ENCODE results near the gene DDR2.
"Not testable (repeated sequence)": the region's sequence is repeated elsewhere in the genome, so short reads cannot be mapped to it uniquely, and the experiment has no call there.

The DDR2 gene

DNA sequence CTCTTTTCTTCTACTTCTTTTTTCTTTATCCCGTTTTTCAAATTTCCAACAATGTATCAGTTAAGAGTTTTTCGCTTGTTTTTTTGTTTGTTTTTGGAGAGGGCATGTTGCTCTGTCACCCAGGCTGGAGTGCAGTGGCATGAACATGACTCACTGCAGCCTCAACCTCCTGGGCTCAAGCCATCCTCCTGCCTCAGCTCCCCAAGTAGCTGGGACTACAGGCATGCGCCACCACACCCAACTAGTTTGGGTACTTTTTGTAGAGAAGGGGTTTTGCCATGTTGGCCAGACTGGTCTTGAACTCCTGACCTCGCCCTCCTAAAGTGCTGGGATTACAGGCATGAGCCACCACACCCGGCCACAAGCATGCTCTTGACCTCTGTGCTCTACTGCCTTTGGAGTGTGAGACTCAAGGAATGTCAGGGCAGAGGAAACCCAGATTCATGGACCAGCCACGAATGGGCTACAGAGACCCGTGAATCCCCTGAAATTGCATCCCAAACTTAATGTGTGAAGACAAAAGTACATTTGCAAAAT, 93.1 kb downstream of the DDR2 start:
- DNase-seq = no peak

DNA sequence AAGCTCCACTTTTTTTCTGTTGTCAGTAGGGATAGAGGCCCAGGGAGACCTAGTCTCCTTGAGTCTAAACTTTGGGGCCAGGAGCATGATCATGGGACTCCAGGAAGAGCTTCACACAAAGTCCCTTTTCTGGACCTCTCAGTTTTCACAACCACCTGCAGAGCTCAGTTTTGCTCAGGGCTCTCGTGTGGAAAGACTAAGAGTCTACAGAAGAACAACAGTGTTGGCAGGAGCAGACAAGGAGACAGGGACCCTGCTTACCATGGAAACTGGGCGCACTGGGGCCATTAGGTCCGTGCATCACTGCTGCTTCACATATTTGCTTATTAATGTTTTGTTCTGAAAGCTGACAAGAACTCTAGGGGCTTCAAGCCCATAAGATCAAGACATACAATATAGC, 94.3 kb downstream of the DDR2 start:
- no peak for DNase-seq

DNA sequence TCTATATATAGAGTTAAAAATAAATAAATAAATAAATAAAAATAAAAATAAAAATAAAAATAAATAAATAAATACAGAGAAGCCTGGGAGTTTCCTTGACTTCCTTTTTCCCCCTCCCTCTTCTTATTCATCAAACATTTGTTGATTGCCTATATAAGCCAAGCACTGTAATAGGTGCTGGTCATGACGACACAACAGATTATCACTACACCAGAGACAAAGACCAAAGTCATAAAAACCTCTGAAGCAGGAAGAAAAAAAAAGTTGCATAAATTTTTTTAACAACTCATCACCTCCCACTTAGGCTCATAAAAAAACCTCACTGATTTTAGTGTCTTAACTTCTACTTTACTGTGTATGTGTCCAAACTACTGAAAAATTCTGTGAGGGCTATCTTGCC, 95.2 kb downstream of the DDR2 start:
- not testable (repeated sequence) for DNase-seq

DNA sequence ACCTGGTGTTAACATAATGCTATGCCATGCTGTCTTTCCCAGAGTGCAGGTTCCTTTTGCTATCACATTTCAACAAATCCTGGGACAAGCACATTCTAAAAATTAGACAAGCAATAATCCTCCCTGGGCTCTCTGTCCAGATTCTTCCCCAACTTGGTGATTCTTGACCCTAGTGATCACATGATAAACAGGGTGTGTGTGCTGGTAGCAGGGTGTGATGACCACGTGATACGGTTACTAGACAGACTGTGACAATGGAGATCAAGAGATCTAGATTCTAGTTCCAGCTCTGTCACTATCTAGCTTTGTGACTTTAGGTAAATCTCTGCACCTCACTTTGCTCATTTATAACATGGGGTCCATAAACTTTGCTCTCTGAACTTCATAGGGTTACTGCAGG, 96.3 kb downstream of the DDR2 start:
- no peak for DNase-seq

DNA sequence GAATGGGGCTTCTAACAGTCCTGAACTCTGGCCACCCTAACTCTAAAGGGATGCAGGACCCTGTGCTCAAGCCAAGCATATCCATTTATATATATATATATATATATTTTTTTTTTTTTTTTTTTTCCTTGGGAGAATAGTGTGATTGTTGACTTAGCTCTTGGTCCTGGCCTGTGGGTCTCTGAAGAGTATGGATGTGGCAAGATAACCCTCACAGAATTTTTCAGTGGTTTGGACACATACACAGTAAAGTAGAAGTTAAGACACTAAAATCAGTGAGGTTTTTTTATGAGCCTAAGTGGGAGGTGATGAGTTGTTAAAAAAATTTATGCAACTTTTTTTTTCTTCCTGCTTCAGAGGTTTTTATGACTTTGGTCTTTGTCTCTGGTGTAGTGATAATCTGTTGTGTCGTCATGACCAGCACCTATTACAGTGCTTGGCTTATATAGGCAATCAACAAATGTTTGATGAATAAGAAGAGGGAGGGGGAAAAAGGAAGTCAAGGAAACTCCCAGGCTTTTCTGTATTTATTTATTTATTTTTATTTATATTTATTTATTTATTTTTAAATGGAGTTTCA, 97.0 kb downstream of the DDR2 start:
- DNase-seq = not testable (repeated sequence)

DNA sequence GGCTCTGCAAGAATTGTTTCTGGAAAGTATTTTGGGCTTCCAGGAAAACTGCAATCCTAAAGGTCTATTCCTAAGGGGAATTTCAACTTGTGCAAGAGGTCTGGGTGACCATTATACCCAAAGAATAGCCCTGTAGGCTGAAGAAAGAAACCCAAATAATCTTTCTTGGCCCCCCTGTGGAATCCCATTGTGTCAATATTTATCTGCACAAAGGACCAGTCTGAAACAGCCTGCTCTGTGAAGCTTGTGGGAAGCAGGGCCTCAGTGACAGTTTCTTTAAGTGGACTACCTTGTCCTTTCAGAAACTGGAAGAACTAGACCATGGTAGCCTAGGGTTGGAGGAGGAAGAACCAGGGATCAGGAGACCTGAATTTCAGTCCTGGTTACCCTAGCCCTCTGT, 99.8 kb downstream of the DDR2 start:
- DNase-seq = no peak

DNA sequence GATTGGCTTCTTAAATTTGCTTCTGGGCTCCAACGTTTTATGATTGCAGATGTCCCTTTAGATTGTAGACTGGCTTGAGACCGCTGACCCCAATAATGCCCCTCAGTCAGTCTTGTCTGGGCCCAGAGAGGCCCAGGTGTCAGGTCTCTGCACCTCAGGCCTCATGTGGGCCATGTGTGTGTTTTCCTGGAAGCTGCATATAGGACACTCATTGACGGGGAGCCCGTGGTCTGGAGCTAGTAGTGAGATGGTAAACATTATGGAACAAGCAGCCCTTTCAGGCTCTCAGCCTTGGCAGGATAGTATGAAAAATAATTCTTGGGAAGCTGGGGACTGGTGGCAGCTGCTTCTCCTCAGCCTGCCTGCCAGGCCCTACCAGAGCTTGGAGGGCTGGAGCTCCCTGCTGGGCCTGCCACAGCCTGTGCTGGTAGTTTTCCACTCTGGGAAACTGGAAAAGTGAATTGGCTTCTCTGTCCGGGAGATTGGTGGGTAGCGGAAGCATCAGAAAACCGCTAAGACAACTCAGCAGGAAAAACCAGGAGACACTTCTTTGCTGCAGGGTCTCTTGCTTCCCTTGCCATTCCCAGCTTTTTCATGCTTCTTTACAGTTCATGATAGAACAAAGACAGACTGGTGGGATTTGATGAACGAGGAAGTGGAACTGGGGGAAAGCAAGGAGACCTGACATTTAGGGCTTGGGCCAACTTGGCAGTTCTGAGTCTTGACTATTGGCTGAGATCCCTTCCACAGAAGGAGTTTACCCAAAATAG, 100.5 kb downstream of the DDR2 start:
- DNase-seq = no peak

DNA sequence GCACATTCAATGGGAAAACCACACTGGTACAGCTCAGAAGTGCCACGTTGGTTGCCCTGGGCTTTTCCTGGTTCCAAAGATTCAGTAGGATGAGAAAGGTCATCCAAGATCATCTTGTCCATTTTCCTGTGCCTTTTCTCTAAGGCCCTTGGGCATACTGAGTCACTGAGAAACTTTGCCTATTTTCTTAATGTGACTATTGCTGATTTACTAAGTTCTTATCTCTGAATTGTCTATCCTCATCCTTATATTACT, 101.0 kb downstream of the DDR2 start:
- DNase-seq = no peak

DNA sequence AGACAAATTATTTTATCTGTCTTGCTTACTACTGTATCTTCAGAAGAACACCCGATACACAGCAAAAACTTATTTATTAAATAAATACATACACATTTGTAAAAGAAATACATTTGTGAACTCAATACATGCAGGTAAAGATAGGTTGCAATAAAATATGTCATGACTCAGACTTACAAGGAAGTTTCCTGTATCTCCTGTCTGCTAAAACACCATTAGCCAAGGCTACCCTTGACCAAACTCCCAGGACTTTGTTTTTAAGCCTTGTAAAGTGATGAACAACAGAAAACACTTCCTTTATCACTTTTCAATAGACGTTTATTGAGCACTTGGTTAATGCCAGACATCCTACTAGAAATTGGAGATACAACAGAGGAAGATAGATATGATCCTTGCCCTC, 101.8 kb downstream of the DDR2 start:
- no peak for DNase-seq

DNA sequence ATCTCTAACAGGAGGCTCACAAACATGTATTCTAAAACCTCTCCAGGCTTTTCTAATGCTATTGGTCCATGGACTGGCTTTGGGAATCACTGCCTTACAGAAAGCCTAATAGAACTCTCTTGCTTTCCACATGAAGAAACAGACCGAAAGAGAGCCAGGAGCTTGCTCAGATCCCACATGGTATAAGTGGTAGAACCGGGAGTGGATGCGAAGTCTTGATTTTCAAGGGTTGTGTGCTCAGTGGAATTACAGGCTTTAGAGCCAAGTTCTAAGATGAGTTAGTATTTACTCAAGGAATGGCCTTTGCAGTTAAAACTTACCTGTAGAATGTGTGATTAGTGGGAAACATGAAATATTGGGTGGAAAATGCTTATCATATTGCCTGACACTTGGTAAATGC, 103.9 kb downstream of the DDR2 start:
- no peak for DNase-seq

DNA sequence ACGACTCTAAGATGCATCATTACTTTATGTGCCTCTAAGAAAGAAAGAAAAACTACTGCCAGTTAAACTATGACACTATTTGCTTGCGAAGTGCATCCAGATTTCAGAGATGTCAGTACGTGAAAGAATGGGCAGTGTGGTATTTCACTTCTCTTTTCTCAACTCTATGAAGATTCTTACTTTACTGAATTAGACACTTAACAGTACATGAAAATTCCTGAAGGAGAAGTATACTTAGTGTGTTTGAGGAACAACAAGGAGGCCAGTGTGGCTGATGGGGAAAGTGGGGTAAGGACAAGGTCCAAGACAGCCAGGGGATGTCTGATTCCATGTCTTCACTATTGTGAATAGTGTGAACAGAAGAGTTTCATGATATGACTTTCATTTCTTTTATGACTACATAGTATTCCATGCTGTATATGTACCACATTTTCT, 104.4 kb downstream of the DDR2 start:
- DNase-seq = no peak

DNA sequence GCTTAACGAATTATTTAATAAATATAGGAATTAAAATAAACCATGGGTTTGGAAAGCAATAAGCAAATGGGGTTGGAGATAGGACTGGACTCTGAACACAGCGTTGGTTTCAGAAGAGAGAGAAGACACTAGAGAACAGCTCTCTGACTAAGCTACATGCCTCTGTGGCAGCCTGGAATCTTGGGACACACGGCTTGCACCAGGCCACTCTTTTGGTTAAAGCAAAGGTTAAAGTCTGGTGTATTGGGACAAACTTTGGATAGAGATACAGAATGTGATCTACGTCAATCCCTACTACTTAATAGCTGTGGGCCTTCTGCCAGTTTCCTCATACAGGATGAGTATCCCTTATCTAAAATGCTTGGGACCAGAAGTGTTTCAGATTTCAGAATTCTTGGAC, 108.5 kb downstream of the DDR2 start:
- no peak for DNase-seq

DNA sequence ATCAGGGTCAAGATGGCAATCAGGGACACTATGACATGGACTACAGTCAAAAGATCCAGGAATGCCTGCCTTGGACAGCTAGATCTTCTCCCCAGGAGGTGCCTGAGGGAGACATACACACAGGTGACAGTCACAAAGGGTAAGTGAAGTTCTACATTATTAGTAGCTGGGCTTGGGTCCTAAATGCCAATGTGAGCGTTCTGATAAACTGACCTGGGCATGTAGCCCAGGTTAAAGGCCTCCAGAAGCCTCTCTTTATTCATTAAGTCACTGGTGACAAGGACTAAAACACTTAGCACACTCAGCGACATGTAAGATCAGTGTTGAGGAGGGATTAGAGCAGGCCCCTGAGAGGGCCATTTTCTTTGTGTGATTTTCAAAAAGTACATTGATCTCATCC, 109.3 kb downstream of the DDR2 start:
- no peak for DNase-seq

DNA sequence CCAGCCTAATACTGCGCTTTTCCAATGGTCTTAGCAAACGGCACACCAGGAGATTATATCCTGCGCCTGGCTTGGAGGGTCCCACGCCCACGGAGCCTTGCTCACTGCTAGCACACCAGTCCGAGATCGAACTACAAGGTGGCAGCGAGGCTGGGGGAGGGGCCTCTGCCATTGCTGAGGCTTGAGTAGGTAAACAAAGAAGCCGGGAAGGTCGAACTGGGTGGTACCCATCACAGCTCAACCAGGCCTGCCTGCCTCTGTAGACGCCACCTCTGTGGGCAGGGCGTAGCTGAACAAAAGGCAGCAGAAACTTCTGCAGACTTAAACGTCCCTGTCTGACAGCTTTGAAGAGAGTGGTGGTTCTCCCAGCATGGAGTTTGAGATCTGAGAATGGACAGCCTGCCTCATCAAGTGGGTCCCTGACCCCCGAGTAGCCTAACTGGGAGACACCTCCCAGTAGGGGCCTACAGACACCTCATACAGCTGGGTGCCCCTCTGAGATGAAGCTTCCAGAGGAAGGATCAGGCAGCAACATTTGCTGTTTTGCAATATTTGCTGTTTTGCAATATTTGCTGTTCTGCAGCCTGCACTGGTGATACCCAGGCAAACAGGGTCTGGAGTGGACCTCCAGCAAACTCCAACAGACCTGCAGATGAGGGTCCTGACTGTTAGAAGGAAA, 114.1 kb downstream of the DDR2 start:
- DNase-seq = not testable (repeated sequence)

DNA sequence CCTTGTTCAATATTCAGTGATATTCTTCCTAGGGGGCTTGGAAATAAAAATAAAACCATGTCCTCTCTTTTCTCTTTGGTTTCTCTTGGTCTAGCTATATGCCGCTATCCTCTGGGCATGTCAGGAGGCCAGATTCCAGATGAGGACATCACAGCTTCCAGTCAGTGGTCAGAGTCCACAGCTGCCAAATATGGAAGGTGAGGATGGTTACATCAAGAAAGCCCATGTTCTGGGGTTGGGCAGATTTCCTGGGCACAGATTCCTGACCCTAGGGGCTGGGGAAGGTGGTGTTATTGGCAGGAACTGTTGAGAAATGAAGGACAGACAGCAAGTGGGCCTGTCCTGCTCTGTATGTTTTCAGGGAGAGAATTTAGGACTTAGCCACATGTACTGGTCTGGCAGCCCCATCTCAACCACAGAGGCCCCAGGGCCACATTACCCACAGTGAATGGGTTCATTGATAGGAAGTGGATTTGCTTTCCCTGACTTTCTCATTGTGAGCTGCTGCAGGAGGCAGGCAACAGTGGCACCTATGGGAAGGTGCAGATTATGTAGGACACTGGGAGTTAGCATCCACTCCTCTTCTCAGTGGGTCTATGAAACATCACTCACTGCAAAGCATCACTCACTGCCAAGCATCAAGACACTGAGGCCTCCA, 120.9 kb downstream of the DDR2 start:
- DNase-seq = no peak

DNA sequence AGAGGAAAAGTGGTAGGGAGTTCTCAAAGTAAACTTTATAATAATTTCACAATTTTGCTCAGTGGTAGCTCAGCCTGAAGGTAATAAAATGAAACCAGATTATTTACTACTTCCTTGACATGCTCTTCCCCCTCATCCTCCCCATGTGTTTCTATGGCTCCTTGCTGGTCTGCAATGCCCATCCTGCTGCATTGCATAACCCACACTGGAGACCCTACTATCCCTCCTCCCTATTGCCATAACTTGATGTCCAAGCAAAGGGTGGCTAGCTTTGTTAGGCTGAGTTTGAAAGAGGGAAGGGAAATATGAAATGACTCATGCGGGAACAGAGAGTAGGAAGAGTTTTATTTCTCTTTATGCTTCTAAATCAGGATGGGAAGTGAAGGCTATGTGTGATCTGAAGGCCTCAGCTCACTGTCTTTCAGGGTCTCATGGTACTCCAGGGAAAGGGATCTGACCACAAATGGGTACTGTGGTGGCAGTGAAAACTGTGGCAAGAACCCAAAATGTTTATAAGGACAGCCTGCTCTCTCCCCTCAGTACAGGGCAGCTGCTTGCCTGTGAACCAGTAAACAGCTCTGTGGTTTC, 121.8 kb downstream of the DDR2 start:
- DNase-seq = peak; percentile 17

DNA sequence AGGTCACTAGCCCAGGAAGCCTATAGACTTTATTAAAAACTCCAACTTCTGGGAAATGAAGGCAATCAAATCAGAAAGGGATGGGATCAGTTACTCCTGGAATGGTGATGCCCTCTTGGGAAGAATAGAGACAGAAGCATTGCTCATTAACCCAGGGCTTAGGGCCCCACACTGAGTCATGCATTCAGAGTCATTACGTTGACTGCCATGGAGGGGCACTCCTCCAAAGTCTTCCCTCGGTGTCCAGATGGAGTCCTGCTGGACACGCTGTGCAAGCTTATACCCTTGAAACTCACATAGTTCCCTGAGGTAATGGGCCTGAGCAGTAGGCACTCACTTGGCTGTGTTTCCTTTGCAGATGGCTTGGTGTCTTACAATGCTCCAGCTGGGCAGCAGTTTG, 123.0 kb downstream of the DDR2 start:
- no peak for DNase-seq

DNA sequence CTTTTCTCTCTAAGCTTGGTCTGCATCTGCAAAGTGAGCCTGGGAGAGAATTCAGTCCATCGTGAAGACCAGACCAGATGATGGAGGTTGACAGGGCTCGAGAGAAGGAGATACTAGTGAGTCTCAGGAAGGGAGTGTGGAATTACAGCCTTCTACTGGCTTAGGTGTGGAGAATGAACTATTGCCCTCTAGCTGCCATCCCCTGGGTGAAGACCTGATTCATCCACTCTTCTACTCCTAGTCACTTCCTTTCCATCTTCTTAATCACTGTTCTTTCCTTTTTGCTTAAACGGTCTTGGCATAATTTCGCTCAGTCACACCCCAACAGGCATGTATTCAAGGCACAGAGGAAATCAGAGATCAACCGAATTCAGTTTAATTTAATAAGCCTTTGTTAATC, 124.3 kb downstream of the DDR2 start:
- DNase-seq = peak; percentile 12

DNA sequence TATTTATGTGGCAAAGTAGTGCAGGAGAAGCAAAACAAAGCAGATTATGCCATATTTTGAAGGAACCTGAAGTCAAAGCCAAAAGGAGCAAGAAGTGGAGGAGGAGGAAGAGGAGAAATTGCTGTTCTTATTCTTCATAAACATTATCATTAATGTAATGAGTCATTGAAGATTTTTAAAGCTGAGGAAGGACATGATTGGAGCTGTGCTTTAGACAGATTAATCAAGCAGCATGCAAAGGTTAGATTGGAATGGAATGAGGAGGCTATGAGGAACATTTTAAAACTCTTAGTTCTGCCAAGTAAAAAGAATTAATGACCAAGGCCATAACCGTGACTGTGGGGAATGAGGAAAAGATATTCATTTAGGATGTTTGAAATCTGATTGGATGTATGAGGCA, 125.2 kb downstream of the DDR2 start:
- no peak for DNase-seq

DNA sequence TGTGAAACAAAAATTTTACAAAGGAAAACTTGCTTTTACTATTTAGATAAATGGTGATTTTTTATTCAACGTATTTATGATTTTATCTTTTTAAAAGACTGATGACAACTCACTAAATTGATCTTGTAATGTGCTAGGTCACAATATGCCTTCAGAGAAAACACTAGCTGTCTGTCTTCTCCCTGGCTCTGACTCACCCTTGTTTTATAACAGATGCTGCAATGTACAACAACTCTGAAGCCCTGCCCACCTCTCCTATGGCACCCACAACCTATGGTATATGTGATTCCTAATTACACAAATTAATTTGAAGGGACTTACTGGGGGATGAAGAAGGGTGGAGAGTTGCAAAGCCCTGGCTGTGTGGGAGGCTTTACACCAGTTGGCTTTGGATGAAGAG, 133.5 kb downstream of the DDR2 start:
- no peak for DNase-seq

DNA sequence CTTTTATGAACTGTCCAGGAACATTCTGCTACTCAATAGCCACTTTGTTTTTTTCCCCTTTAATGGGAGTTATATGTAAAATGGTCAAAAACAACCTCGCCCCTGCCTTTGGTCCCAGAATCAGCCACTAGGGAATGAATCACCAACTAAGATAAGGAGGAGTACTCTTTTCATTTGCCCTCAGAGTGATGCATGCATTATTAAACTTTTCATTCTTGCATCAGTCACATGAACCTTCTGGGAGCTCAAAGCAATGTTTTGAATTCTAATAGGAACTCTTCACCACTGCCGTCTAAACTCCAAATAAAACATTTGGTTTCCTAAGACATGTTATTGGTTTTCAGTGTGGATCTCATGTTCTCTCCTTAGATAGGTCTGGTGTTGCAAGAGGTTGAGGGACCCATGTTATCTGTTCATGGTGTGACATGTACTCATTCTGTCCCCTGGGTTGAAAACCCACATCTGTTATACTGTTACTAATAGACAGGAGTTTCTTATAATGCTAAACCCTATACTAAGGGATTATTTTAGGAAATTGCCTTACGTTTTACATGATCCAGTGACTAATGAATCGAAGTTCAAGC, 140.4 kb downstream of the DDR2 start:
- peak; percentile 43 for DNase-seq

DNA sequence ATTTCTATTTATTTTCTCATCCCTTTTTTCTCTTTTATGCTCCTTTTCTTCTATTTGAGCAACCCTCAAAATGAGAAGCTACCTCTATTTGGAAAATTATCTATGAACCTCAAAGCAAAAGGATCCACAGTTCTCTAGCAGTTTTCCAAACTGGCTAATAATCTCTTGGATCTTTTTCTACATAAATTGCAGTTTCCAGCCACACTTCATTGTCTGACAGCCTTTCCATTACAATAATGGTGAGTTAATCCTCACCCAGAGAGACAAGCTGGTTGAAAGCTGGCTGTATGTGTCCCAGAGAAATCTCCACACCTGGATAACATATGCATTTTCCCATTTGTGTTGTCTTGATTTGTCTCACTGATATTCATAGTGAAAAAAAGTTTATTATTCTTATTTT, 141.7 kb downstream of the DDR2 start:
- no peak for DNase-seq

DNA sequence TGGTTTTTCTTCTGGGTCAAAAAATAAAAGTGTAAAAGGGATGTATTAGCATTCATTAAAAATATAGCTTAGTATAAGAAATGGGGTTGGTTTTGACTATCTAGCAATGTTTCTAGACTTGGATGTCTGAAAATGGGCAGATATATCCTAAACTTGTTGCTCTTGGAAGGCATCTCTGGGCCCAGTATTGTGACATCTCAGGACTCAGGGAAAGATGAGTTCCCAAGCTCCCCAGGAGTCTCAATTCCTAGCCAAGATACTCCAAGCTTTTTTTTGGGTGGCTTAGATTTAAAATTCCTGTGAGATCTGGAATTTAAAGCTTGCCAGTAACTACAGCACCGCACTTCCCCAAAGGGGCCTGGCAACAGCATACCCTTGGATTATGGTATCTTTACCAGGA, 146.8 kb downstream of the DDR2 start:
- no peak for DNase-seq

Measured in fibroblast of skin of back (primary cell).